Sciatic nerve (tissue), 2 donors: ENCODE measurements around the gene TULP1. TPM values are rescaled to one million over a fixed set of nuclear protein-coding genes. Genes with fewer than 3 reads are reported as not detected.

ENCODE experiments used
- ATAC-seq: fragments of 200-7000 bp; cut with Tn5 transposase; one replicate; pipeline ENCODE4 v1.9.1; 2020; ENCODE audit warnings: mild to moderate bottlenecking, moderate library complexity
- DNase-seq: peaks from one replicate; pipeline ENCODE4 v3.0.0-alpha.2; 2020; ENCODE audit warnings: low spot score
- intact Hi-C: fragments of 100-400 bp; cut with DNase I; formaldehyde crosslinking; loops from one replicate; pipeline ENCODE4 v1.14.2; 2022
- microRNA-seq: library from miRNA; unstranded; fragments of <30 nt; microRNA quantifications from one replicate; pipeline ENCODE4 v1.2.0, GENCODE V29; 2020
- total RNA-seq: library from RNA; stranded (reverse); fragmentation: NEBNext Ultra II Directional; extraction: Animal tissue kit (Norgen Biotek cat#: 25700); gene quantifications from one replicate; pipeline ENCODE4 v1.2.1, GENCODE V29; 2021
- donor health status: DM: no; HTN: no; CAD: no.
- donor health status: DM: no; HTN: no; CAD: no.

Gene TULP1
- total RNA-seq, 1 donor from 2014 or later, result not detected

DNA sequence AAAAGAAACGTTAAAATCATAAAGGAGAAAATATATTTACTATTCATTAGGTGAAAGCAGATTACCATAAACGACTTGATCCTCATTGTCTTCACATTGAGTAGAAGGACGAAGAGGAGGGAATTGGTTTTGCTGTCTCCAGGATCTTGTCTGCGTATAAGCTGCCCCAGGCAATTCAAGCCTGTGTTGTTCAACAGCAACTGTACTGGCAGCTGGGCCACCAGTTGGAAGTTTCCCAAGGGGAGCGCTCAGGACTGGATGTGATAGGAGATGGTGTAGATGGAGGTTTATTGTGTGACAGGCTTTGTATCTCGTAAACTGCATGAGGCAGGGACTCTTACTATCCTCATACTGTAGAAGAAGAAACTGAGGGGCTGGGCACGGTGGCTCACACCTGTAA is 64.5 kb downstream of the TULP1 start:
- no peak for ATAC-seq

More for the DNA sequence above, 64.5 kb downstream of the TULP1 start:
- no peak for DNase-seq
- intact Hi-C loops, result no loop called here

Small RNAs within 50 kb of the gene (microRNA-seq; reads per million reads assigned to microRNA genes)
- not detected for gene MIR7111

Other genes with a start within 250 kb of the TULP1 start
- gene DEF6, start 215.1 kb downstream of the TULP1 start, total RNA-seq, result 11.6 TPM
- gene PPARD, start 170.3 kb downstream of the TULP1 start, total RNA-seq, result 26.7 TPM
- 6.4 TPM for gene FANCE, start 60.6 kb downstream of the TULP1 start, total RNA-seq
- 813 TPM for gene RPL10A, start 44.5 kb downstream of the TULP1 start, total RNA-seq
- gene TEAD3, start 15.8 kb downstream of the TULP1 start, total RNA-seq, result 20.5 TPM
- 23.6 TPM for gene FKBP5, start 176.0 kb upstream of the TULP1 start, total RNA-seq
- gene ARMC12, start 224.1 kb upstream of the TULP1 start, total RNA-seq, result 0.80 TPM